Neural crest cell (in vitro differentiated cells): ENCODE data around the gene FSCN2. TPM values are rescaled to one million over a fixed set of nuclear protein-coding genes. Genes with fewer than 3 reads are reported as not detected.
A peak's percentile ranks its signal among the peaks of the same experiment; 100 is the strongest.

Experiments used
- DNase-seq: peaks from one replicate; pipeline ENCODE4 v3.0.0; 2021; ENCODE audit warnings: low read depth, mixed read lengths, low spot score
- H3K27ac Mint-ChIP-seq: one replicate; pipeline ENCODE4 v1.8.0; 2021; ENCODE audit warnings: mild to moderate bottlenecking, mixed read lengths; ENCODE audit not compliant: unreplicated experiment
- H3K27me3 Mint-ChIP-seq: 2 replicates; pipeline ENCODE4 v1.8.0; 2021; ENCODE audit warnings: low read depth, mild to moderate bottlenecking, mixed read lengths
- H3K36me3 Mint-ChIP-seq: 2 replicates; pipeline ENCODE4 v1.8.0; 2021; ENCODE audit warnings: low read depth, mild to moderate bottlenecking, mixed read lengths
- H3K4me1 Mint-ChIP-seq: 2 replicates; pipeline ENCODE4 v1.8.0; 2021; ENCODE audit warnings: mixed read lengths
- H3K4me3 Mint-ChIP-seq: one replicate; pipeline ENCODE4 v1.8.0; 2021; ENCODE audit warnings: mild to moderate bottlenecking, mixed read lengths
- H3K9me3 Mint-ChIP-seq: 2 replicates; pipeline ENCODE4 v1.8.0; 2021; ENCODE audit warnings: mixed read lengths
- CTCF ChIP-seq: fragments of 200-600 bp; sonication (generic); conservative IDR thresholded peaks from 2 replicates; pipeline ENCODE4 v1.5.0; 2021; ENCODE audit warnings: antibody characterized with exemption, mild to moderate bottlenecking
- total RNA-seq: library from RNA; stranded (reverse); gene quantifications from 2 replicates; pipeline ENCODE4 v1.2.1, GENCODE V29; 2021

Gene FSCN2
- total RNA-seq, 1 donor from 2014 or later: 0.56 TPM

- no peak overlapping the region for H3K4me3 Mint-ChIP-seq
- H3K4me1 Mint-ChIP-seq: peaks cover 3% of the 10 kb centered on the region
- H3K36me3 Mint-ChIP-seq: no peaks in the 10 kb centered on the region
- no peak overlapping the region for H3K27ac Mint-ChIP-seq
- peaks cover 3% of the 10 kb centered on the region for H3K9me3 Mint-ChIP-seq
- no peak for DNase-seq
- no peak for TF ChIP-seq CTCF
- peaks cover 26% of the 10 kb centered on the region for H3K27me3 Mint-ChIP-seq
Measured at GRCh38 chr17:81532490-81533287, 4.5 kb downstream of the FSCN2 start.

GRCh38 chr17:81533339-81534141 lies 5.4 kb downstream of the FSCN2 start:
- TF ChIP-seq CTCF: no peak
- Mint-ChIP-seq H3K4me1 (peaks cover 8% of the 10 kb centered on the region), H3K27me3 (peaks cover 33% of the 10 kb centered on the region), H3K27ac (no peak overlapping the region), H3K36me3 (no peaks in the 10 kb centered on the region), H3K9me3 (peaks cover 3% of the 10 kb centered on the region), H3K4me3 (no peak overlapping the region)
- no peak for DNase-seq

- Mint-ChIP-seq H3K27ac (no peak overlapping the region), H3K27me3 (peaks cover 34% of the 10 kb centered on the region), H3K4me3 (peak overlapping the region; percentile 44)
Measured at GRCh38 chr17:81534157-81535006, 6.2 kb downstream of the FSCN2 start.

GRCh38 chr17:81535007-81535328 lies 6.8 kb downstream of the FSCN2 start:
- H3K4me1 Mint-ChIP-seq: peaks cover 8% of the 10 kb centered on the region
- no peak for TF ChIP-seq CTCF
- H3K4me3 Mint-ChIP-seq: no peak overlapping the region
- DNase-seq: no peak
- no peaks in the 10 kb centered on the region for H3K36me3 Mint-ChIP-seq
- H3K27ac Mint-ChIP-seq: no peak overlapping the region
- H3K9me3 Mint-ChIP-seq: peaks cover 3% of the 10 kb centered on the region
- peaks cover 34% of the 10 kb centered on the region for H3K27me3 Mint-ChIP-seq

More at GRCh38 chr17:81534157-81535006, 6.2 kb downstream of the FSCN2 start:
- TF ChIP-seq CTCF: no peak
- Mint-ChIP-seq H3K36me3 (no peaks in the 10 kb centered on the region), H3K9me3 (peaks cover 3% of the 10 kb centered on the region), H3K4me1 (peaks cover 8% of the 10 kb centered on the region)
- DNase-seq: no peak
